Liver (tissue), 3 donors: ENCODE results near the gene DEFB119.

Experiments
- FOXA1 ChIP-seq: IDR thresholded peaks from 2 replicates; pipeline ENCODE4 v1.6.1; 2016; ENCODE audit warnings: antibody characterized with exemption
- HNF4G ChIP-seq: IDR thresholded peaks from 2 replicates; pipeline ENCODE4 v1.6.1; 2016; ENCODE audit warnings: antibody characterized with exemption
- JUND ChIP-seq, 2 donors: IDR thresholded peaks; 2 replicates each; pipeline ENCODE4 v1.6.1; 2016; ENCODE audit warnings: antibody characterized with exemption in 2 of 2
- YY1 ChIP-seq: IDR thresholded peaks from 2 replicates; pipeline ENCODE4 v1.6.1; 2016; ENCODE audit warnings: antibody characterized with exemption, mild to moderate bottlenecking
- TF ChIP-seq, protein P1 (sequence below): fragments of 150-350 bp; IDR thresholded peaks from 2 replicates; pipeline ENCODE4 v1.5.1; 2017; ENCODE audit warnings: improper control_type of control experiment, low read depth, low read length; ENCODE audit not compliant: missing input control
- TF ChIP-seq, protein P2 (sequence below): IDR thresholded peaks from 2 replicates; pipeline ENCODE4 v1.6.1; 2016; ENCODE audit warnings: antibody characterized with exemption
- donor health status: healthy.
- donor health status: healthy.

DNA sequence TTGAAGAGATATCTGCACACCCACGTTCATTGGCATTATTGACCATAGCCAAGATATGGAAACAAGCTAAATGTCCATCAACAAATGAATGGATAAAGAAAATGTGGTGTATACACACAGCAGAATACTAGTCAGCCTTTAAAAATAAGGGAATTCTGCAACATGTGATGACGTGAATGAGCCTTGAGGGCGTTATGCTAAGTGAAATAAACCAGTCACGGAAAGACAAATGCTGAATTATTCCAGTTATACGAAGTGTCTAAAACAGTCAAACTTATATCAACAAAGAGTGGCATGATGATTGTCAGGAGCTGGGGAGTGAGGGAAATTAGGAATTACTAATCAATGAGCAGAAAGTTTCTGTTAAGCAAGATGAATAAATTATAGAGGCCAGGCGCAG lies 24.0 kb upstream of the DEFB119 start:
- TF ChIP-seq, protein P1, sequence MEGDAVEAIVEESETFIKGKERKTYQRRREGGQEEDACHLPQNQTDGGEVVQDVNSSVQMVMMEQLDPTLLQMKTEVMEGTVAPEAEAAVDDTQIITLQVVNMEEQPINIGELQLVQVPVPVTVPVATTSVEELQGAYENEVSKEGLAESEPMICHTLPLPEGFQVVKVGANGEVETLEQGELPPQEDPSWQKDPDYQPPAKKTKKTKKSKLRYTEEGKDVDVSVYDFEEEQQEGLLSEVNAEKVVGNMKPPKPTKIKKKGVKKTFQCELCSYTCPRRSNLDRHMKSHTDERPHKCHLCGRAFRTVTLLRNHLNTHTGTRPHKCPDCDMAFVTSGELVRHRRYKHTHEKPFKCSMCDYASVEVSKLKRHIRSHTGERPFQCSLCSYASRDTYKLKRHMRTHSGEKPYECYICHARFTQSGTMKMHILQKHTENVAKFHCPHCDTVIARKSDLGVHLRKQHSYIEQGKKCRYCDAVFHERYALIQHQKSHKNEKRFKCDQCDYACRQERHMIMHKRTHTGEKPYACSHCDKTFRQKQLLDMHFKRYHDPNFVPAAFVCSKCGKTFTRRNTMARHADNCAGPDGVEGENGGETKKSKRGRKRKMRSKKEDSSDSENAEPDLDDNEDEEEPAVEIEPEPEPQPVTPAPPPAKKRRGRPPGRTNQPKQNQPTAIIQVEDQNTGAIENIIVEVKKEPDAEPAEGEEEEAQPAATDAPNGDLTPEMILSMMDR, result no peak
- no peak for TF ChIP-seq HNF4G
- TF ChIP-seq JUND (IDR thresholded peaks at IDR 0.05), result no peak
- no peak for TF ChIP-seq FOXA1
- TF ChIP-seq, protein P2, sequence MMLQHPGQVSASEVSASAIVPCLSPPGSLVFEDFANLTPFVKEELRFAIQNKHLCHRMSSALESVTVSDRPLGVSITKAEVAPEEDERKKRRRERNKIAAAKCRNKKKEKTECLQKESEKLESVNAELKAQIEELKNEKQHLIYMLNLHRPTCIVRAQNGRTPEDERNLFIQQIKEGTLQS, result no peak
- TF ChIP-seq YY1, result no peak
